Measurements from ENCODE around the gene TBC1D21. TPM values are rescaled to one million over a fixed set of nuclear protein-coding genes. Genes with fewer than 3 reads are reported as not detected.
A peak's percentile ranks its signal among the peaks of the same experiment; 100 is the strongest.

TBC1D21 gene
- total RNA-seq, 2 experiments from 2014 or later, result not detected

- no peaks in the 10 kb centered on the region for H3K36me3 Mint-ChIP-seq (ENCODE audit: low read depth)
- Histone ChIP-seq H3K36me3 (ENCODE audit: insufficient read depth, low read length) (no peaks in the 10 kb centered on the region), H3K4me3 (ENCODE audit: low read length) (peak within 1 kb of the TSS; percentile 59), H3K9me3 (ENCODE audit: control insufficient read depth in 1 of 2, insufficient read depth in 1 of 2, low read length in 2 of 2) (no peaks in the 10 kb centered on the region), H3K27ac (ENCODE audit: low read depth in 1 of 2, low read length in 2 of 2) (peak within 1 kb of the TSS; percentile 37 to 63), H3K27me3 (ENCODE audit: control insufficient read depth in 1 of 2, insufficient read depth in 2 of 2, low read length in 2 of 2) (no peaks in the 10 kb centered on the region), H3K4me1 (ENCODE audit: insufficient read depth, low read length) (peaks cover 84% of the 10 kb centered on the region)
- POLR2A ChIA-PET, result interaction anchor here (2.2 to 2.4 kb wide), 2 partner anchors 39 to 68 kb away, joined by 8 to 9 read pairs; partner anchors contain the start of gene PML
- CTCF ChIA-PET, result interaction anchor here (2.1 to 2.2 kb wide), 2 partner anchors 18 to 25 kb away, joined by 11 to 14 read pairs; no protein-coding TSS in a partner anchor
- DNase-seq, result peak in 1 of 14 experiments; percentile 41
- TF ChIP-seq, protein P1, sequence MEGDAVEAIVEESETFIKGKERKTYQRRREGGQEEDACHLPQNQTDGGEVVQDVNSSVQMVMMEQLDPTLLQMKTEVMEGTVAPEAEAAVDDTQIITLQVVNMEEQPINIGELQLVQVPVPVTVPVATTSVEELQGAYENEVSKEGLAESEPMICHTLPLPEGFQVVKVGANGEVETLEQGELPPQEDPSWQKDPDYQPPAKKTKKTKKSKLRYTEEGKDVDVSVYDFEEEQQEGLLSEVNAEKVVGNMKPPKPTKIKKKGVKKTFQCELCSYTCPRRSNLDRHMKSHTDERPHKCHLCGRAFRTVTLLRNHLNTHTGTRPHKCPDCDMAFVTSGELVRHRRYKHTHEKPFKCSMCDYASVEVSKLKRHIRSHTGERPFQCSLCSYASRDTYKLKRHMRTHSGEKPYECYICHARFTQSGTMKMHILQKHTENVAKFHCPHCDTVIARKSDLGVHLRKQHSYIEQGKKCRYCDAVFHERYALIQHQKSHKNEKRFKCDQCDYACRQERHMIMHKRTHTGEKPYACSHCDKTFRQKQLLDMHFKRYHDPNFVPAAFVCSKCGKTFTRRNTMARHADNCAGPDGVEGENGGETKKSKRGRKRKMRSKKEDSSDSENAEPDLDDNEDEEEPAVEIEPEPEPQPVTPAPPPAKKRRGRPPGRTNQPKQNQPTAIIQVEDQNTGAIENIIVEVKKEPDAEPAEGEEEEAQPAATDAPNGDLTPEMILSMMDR (IDR thresholded peaks at IDR 0.05), result no peak
- intact Hi-C loops (cut with DNase I, micrococcal nuclease), result loop anchor here (1.0 to 5.0 kb wide), 2 partner anchors 52 to 54 kb away; partner anchors contain the start of gene TBC1D21 (in 1 of the 2)
- H3K9me3 Mint-ChIP-seq, result no peaks in the 10 kb centered on the region
- no peaks in the 10 kb centered on the region for H3K27me3 Mint-ChIP-seq
- peaks cover 45% of the 10 kb centered on the region for H3K4me1 Mint-ChIP-seq (ENCODE audit: low read depth)
- peak within 1 kb of the TSS; percentile 85 for H3K27ac Mint-ChIP-seq
- ATAC-seq (ENCODE audit: poor library complexity), result no peak
- peak within 1 kb of the TSS; percentile 65 for H3K4me3 Mint-ChIP-seq
Measured at GRCh38 chr15:73926219-73927002, 53.0 kb downstream of the TBC1D21 start, which contains the start of gene LOXL1. TSS of gene LOXL1 (plus strand) at chr15:73926462. CDS start at chr15:73926784, 322 bp downstream.

DNA sequence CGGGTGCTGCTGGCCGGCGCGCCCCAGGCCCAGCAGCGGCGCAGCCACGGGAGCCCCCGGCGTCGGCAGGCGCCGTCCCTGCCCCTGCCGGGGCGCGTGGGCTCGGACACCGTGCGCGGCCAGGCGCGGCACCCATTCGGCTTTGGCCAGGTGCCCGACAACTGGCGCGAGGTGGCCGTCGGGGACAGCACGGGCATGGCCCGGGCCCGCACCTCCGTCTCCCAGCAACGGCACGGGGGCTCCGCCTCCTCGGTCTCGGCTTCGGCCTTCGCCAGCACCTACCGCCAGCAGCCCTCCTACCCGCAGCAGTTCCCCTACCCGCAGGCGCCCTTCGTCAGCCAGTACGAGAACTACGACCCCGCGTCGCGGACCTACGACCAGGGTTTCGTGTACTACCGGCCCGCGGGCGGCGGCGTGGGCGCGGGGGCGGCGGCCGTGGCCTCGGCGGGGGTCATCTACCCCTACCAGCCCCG lies 53.7 kb downstream of the TBC1D21 start:
- peak overlapping the region in 1 of 2 donors; percentile 37 for H3K27ac ChIP-seq (ENCODE audit: low read depth in 1 of 2, low read length in 2 of 2)
- DNase-seq, result peak; percentile 11 to 71 (median 33)
- peak overlapping the region; percentile 59 for H3K4me3 ChIP-seq (ENCODE audit: low read length)
- peak; percentile 10 for ATAC-seq (ENCODE audit: poor library complexity)
- Mint-ChIP-seq H3K27ac (no peak overlapping the region), H3K9me3 (no peaks in the 10 kb centered on the region), H3K27me3 (no peaks in the 10 kb centered on the region), H3K36me3 (ENCODE audit: low read depth) (no peaks in the 10 kb centered on the region), H3K4me3 (peak overlapping the region; percentile 15), H3K4me1 (ENCODE audit: low read depth) (peaks cover 40% of the 10 kb centered on the region)
- ChIA-PET CTCF (interaction anchor here (0.6 to 2.2 kb wide), 22 partner anchors 9 to 1144 kb away, joined by 3 to 14 read pairs (median 6); partner anchors contain the start of genes PML and TBC1D21), POLR2A (interaction anchor here (0.6 to 2.4 kb wide), 10 partner anchors 8 to 1274 kb away, joined by 3 to 9 read pairs (median 4); partner anchors contain the start of genes C15orf39 and PML)
- no peaks in the 10 kb centered on the region for H3K36me3 ChIP-seq (ENCODE audit: insufficient read depth, low read length)
- H3K4me1 ChIP-seq (ENCODE audit: insufficient read depth, low read length), result peaks cover 86% of the 10 kb centered on the region
- TF ChIP-seq, protein P1 (IDR thresholded peaks at IDR 0.05), result no peak
- H3K9me3 ChIP-seq (ENCODE audit: control insufficient read depth in 1 of 2, insufficient read depth in 1 of 2, low read length in 2 of 2), result no peaks in the 10 kb centered on the region
- H3K27me3 ChIP-seq (ENCODE audit: control insufficient read depth in 1 of 2, insufficient read depth in 2 of 2, low read length in 2 of 2), result no peaks in the 10 kb centered on the region
- intact Hi-C loops (cut with DNase I, micrococcal nuclease), result loop anchor here (1.0 to 5.0 kb wide), 2 partner anchors 53 to 55 kb away; partner anchors contain the start of gene TBC1D21 (in 1 of the 2)

GRCh38 chr15:73927476-73928240 lies 54.3 kb downstream of the TBC1D21 start:
- Mint-ChIP-seq H3K36me3 (ENCODE audit: low read depth) (no peaks in the 10 kb centered on the region), H3K4me1 (ENCODE audit: low read depth) (peaks cover 40% of the 10 kb centered on the region), H3K27ac (peak overlapping the region; percentile 40), H3K27me3 (no peaks in the 10 kb centered on the region), H3K9me3 (no peaks in the 10 kb centered on the region), H3K4me3 (peak overlapping the region; percentile 79)
- Histone ChIP-seq H3K36me3 (ENCODE audit: insufficient read depth, low read length) (no peaks in the 10 kb centered on the region), H3K27ac (ENCODE audit: low read depth in 1 of 2, low read length in 2 of 2) (peak overlapping the region in 1 of 2 donors; percentile 37), H3K9me3 (ENCODE audit: control insufficient read depth in 1 of 2, insufficient read depth in 1 of 2, low read length in 2 of 2) (no peaks in the 10 kb centered on the region), H3K27me3 (ENCODE audit: control insufficient read depth in 1 of 2, insufficient read depth in 2 of 2, low read length in 2 of 2) (no peaks in the 10 kb centered on the region), H3K4me1 (ENCODE audit: insufficient read depth, low read length) (peaks cover 82% of the 10 kb centered on the region), H3K4me3 (ENCODE audit: low read length) (peak overlapping the region; percentile 59)
- POLR2A ChIA-PET, result interaction anchor here (0.6 to 2.4 kb wide), 12 partner anchors 9 to 1274 kb away, joined by 3 to 9 read pairs (median 4); partner anchors contain the start of genes C15orf39 and PML
- ATAC-seq (ENCODE audit: poor library complexity), result peak; percentile 87
- DNase-seq, result peak; percentile 68 to 89 (median 78)
- TF ChIP-seq, protein P1 (IDR thresholded peaks at IDR 0.05), result peak; percentile 94
- CTCF ChIA-PET, result interaction anchor here (0.5 to 2.2 kb wide), 28 partner anchors 9 to 1295 kb away, joined by 3 to 14 read pairs (median 5); partner anchors contain the start of genes PML and TBC1D21
- intact Hi-C loops (cut with DNase I, micrococcal nuclease), result loop anchor here (1.0 to 5.0 kb wide), 3 partner anchors 37 to 55 kb away; partner anchors contain the start of gene TBC1D21 (in 1 of the 2)

Data from CD4-positive, alpha-beta T cell (primary cell).